Measurements from ENCODE around the gene SIK2. TPM values are rescaled to one million over a fixed set of nuclear protein-coding genes. Genes with fewer than 3 reads are reported as not detected.
A peak's percentile ranks its signal among the peaks of the same experiment; 100 is the strongest.

SIK2 gene
- total and polyA plus RNA-seq, 10 donors, result 1.7 to 23.8 (median 14.9) TPM

GRCh38 chr11:111722501-111722900 lies 120.3 kb downstream of the SIK2 start:
- 90 to 93% (median 92%) methylated on average over 8 of the region's 8 CpGs for WGBS, 5 donors
- TF ChIP-seq POLR2A (IDR thresholded peaks at IDR 0.05) (no peak), CTCF (IDR thresholded peaks at IDR 0.05 in 8 of 11, conservative IDR thresholded peaks at IDR 0.05 in 3 of 11) (no peak), POLR2AphosphoS5 (IDR thresholded peaks at IDR 0.05) (no peak)
- peaks cover 0 to 97% (median 86%) of the 10 kb centered on the region in 6 donors for H3K36me3 ChIP-seq

GRCh38 chr11:111723595-111723994 lies 121.3 kb downstream of the SIK2 start:
- Histone ChIP-seq H3K4me1 (no peaks in the 10 kb centered on the region), H3K27ac (peak overlapping the region in 4 of 8 donors; percentile 5 to 39 (median 24)), H3K9me3 (no peaks in the 10 kb centered on the region), H3K4me3 (no peak overlapping the region), H3K36me3 (peaks cover 0 to 98% (median 75%) of the 10 kb centered on the region in 6 donors), H3K27me3 (replicated peaks in 1 of 7) (no peaks in the 10 kb centered on the region)
- intact Hi-C loops (cut with DNase I; ENCODE audit: low total_unique reads), result no loop called here
- WGBS, 5 donors, result 79 to 94% (median 84%) methylated on average over 15 of the region's 15 CpGs
- DNase-seq, result no peak
- TF ChIP-seq CTCF (IDR thresholded peaks at IDR 0.05 in 8 of 11, conservative IDR thresholded peaks at IDR 0.05 in 3 of 11) (no peak), POLR2AphosphoS5 (IDR thresholded peaks at IDR 0.05) (peak in 2 of 3 donors; percentile 31 to 55)

More at GRCh38 chr11:111722501-111722900, 120.3 kb downstream of the SIK2 start:
- DNase-seq, result no peak
- H3K4me1 ChIP-seq, result no peaks in the 10 kb centered on the region
- no peaks in the 10 kb centered on the region for H3K27me3 ChIP-seq (replicated peaks in 1 of 7)
- H3K27ac ChIP-seq, result no peak overlapping the region
- H3K9me3 ChIP-seq, result no peaks in the 10 kb centered on the region
- intact Hi-C loops (cut with DNase I; ENCODE audit: low total_unique reads), result no loop called here
- H3K4me3 ChIP-seq, result no peak overlapping the region

GRCh38 chr11:111724615-111725129 lies 122.4 kb downstream of the SIK2 start:
- Histone ChIP-seq H3K4me1 (peaks cover 0 to 7% (median 0%) of the 10 kb centered on the region in 6 donors), H3K27me3 (replicated peaks in 1 of 7) (no peaks in the 10 kb centered on the region), H3K9me3 (no peaks in the 10 kb centered on the region), H3K4me3 (no peak overlapping the region), H3K36me3 (peaks cover 0 to 96% (median 70%) of the 10 kb centered on the region in 6 donors), H3K27ac (no peak overlapping the region)
- DNase-seq, result no peak
- intact Hi-C loops (cut with DNase I; ENCODE audit: low total_unique reads), result no loop called here
- TF ChIP-seq CTCF (IDR thresholded peaks at IDR 0.05 in 8 of 11, conservative IDR thresholded peaks at IDR 0.05 in 3 of 11) (no peak), POLR2AphosphoS5 (IDR thresholded peaks at IDR 0.05) (no peak), POLR2A (IDR thresholded peaks at IDR 0.05) (no peak)
- 93 to 98% (median 96%) methylated on average over 11 of the region's 11 CpGs for WGBS, 5 donors

GRCh38 chr11:111725621-111726020 lies 123.4 kb downstream of the SIK2 start:
- peaks cover 0 to 10% (median 0%) of the 10 kb centered on the region in 6 donors for H3K4me1 ChIP-seq
- H3K4me3 ChIP-seq, result no peak overlapping the region
- DNase-seq, result no peak
- H3K36me3 ChIP-seq, result peaks cover 0 to 87% (median 61%) of the 10 kb centered on the region in 6 donors
- no peaks in the 10 kb centered on the region for H3K9me3 ChIP-seq
- H3K27ac ChIP-seq, result no peak overlapping the region
- H3K27me3 ChIP-seq (replicated peaks in 1 of 7), result no peaks in the 10 kb centered on the region
- TF ChIP-seq POLR2A (IDR thresholded peaks at IDR 0.05) (no peak), CTCF (IDR thresholded peaks at IDR 0.05 in 8 of 11, conservative IDR thresholded peaks at IDR 0.05 in 3 of 11) (no peak), POLR2AphosphoS5 (IDR thresholded peaks at IDR 0.05) (peak in 1 of 3 donors; percentile 38)
- intact Hi-C loops (cut with DNase I; ENCODE audit: low total_unique reads), result no loop called here
- 91 to 94% (median 92%) methylated on average over 10 of the region's 10 CpGs for WGBS, 5 donors

Measured in spleen (tissue), 11 donors.